Gastroesophageal sphincter (tissue), 3 donors: ENCODE data around the gene ABHD16A.

Experiments used
- EP300 ChIP-seq: sonication (generic); formaldehyde crosslinking; IDR thresholded peaks from one replicate; pipeline ENCODE4 v1.6.1; 2017; ENCODE audit warnings: antibody characterized with exemption, mild to moderate bottlenecking
- POLR2A ChIP-seq, 2 donors: fragments of 450-650 bp; IDR thresholded peaks; one replicate each; pipeline ENCODE4 v1.6.1; 2017; ENCODE audit warnings: antibody characterized with exemption in 2 of 2, mild to moderate bottlenecking in 2 of 2, moderate library complexity in 1 of 2
- POLR2AphosphoS5 ChIP-seq: sonication (generic); formaldehyde crosslinking; IDR thresholded peaks from one replicate; pipeline ENCODE4 v1.6.1; 2017; ENCODE audit warnings: antibody characterized with exemption
- TF ChIP-seq, protein P1 (sequence below), 4 experiments: fragments of 200-600 bp in 2 of 4; fragments of 450-650 bp in 2 of 4; sonication (generic) in 1 of 4; IDR thresholded peaks; one replicate each; pipeline ENCODE4 v1.5.1; 2017 to 2019; ENCODE audit warnings: antibody characterized with exemption in 4 of 4, mild to moderate bottlenecking in 2 of 4, moderate library complexity in 2 of 4

- TF ChIP-seq, protein P1, sequence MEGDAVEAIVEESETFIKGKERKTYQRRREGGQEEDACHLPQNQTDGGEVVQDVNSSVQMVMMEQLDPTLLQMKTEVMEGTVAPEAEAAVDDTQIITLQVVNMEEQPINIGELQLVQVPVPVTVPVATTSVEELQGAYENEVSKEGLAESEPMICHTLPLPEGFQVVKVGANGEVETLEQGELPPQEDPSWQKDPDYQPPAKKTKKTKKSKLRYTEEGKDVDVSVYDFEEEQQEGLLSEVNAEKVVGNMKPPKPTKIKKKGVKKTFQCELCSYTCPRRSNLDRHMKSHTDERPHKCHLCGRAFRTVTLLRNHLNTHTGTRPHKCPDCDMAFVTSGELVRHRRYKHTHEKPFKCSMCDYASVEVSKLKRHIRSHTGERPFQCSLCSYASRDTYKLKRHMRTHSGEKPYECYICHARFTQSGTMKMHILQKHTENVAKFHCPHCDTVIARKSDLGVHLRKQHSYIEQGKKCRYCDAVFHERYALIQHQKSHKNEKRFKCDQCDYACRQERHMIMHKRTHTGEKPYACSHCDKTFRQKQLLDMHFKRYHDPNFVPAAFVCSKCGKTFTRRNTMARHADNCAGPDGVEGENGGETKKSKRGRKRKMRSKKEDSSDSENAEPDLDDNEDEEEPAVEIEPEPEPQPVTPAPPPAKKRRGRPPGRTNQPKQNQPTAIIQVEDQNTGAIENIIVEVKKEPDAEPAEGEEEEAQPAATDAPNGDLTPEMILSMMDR (IDR thresholded peaks at IDR 0.05) = no peak
- no peak for TF ChIP-seq POLR2A (IDR thresholded peaks at IDR 0.05)
- no peak for TF ChIP-seq POLR2AphosphoS5
- TF ChIP-seq EP300 = no peak
These were observed 19.0 kb upstream of the ABHD16A start for GRCh38 chr6:31722173-31722572.
